Measurements from ENCODE around the gene PCMT1.

PCMT1 gene

GRCh38 chr6:149716181-149716963 is 33.2 kb upstream of the PCMT1 start:
- Histone ChIP-seq H2BK120ac (ENCODE audit: insufficient read depth, low read length, poor library complexity) (no peak overlapping the region), H3K27ac (ENCODE audit: low read depth, low read length) (no peak overlapping the region), H3K9ac (ENCODE audit: low read length) (no peak overlapping the region), H3K36me3 (ENCODE audit: control insufficient read depth in 1 of 2, insufficient read depth in 2 of 2, low read length in 2 of 2) (peaks cover 3% of the 10 kb centered on the region in 2 experiments), H2BK12ac (ENCODE audit: low read length) (no peak overlapping the region), H4K91ac (ENCODE audit: low read depth, low read length) (no peak overlapping the region), H3K9me3 (ENCODE audit: insufficient read depth, low read depth, low read length) (no peaks in the 10 kb centered on the region), H2BK5ac (ENCODE audit: low read depth, low read length, poor library complexity) (no peak overlapping the region), H3K79me2 (ENCODE audit: control insufficient read depth, insufficient read depth, low read length, poor library complexity) (peaks cover 15% of the 10 kb centered on the region), H3K4me2 (ENCODE audit: low read length) (peak overlapping the region; percentile 48), H3K18ac (ENCODE audit: low read length) (no peak overlapping the region), H2AK5ac (ENCODE audit: low read length) (no peak overlapping the region), H3K27me3 (ENCODE audit: insufficient read depth, low read length) (no peaks in the 10 kb centered on the region), H3K14ac (ENCODE audit: low read length) (no peak overlapping the region), H3K23ac (ENCODE audit: low read length) (no peak overlapping the region), H3K4me1 (ENCODE audit: control insufficient read depth in 1 of 2, insufficient read depth in 2 of 2, low read length in 2 of 2) (peaks cover 0 to 2% of the 10 kb centered on the region in 2 experiments), H3K4ac (ENCODE audit: low read depth, low read length) (peak overlapping the region; percentile 99), H4K12ac (ENCODE audit: low read depth, low read length) (no peak overlapping the region), H4K8ac (ENCODE audit: low read depth, low read length) (no peak overlapping the region), H2AFZ (ENCODE audit: insufficient read depth, low read length, poor library complexity) (no peak overlapping the region), H3K4me3 (ENCODE audit: low read depth, low read length) (no peak overlapping the region), H3K79me1 (ENCODE audit: low read length) (peaks cover 9% of the 10 kb centered on the region)
- DNase-seq, result no peak
- WGBS (ENCODE audit: extremely low coverage, insufficient coverage, insufficient read length), result no CpG with 5 or more reads among the region's 8 CpGs

GRCh38 chr6:149717255-149717587 is 32.3 kb upstream of the PCMT1 start:
- H3K36me3 ChIP-seq (ENCODE audit: control insufficient read depth in 1 of 2, insufficient read depth in 2 of 2, low read length in 2 of 2), result peaks cover 3% of the 10 kb centered on the region in 2 experiments
- H3K27me3 ChIP-seq (ENCODE audit: insufficient read depth, low read length), result no peaks in the 10 kb centered on the region
- peak overlapping the region; percentile 99 for H4K8ac ChIP-seq (ENCODE audit: low read depth, low read length)
- WGBS (ENCODE audit: extremely low coverage, insufficient coverage, insufficient read length), result no CpG with 5 or more reads among the region's 9 CpGs
- H2BK12ac ChIP-seq (ENCODE audit: low read length), result no peak overlapping the region
- no peaks in the 10 kb centered on the region for H3K9me3 ChIP-seq (ENCODE audit: insufficient read depth, low read depth, low read length)
- no peak overlapping the region for H2BK120ac ChIP-seq (ENCODE audit: insufficient read depth, low read length, poor library complexity)
- H3K4ac ChIP-seq (ENCODE audit: low read depth, low read length), result no peak overlapping the region
- no peak overlapping the region for H2AK5ac ChIP-seq (ENCODE audit: low read length)
- peaks cover 15% of the 10 kb centered on the region for H3K79me2 ChIP-seq (ENCODE audit: control insufficient read depth, insufficient read depth, low read length, poor library complexity)
- no peak overlapping the region for H4K12ac ChIP-seq (ENCODE audit: low read depth, low read length)
- peaks cover 0 to 2% of the 10 kb centered on the region in 2 experiments for H3K4me1 ChIP-seq (ENCODE audit: control insufficient read depth in 1 of 2, insufficient read depth in 2 of 2, low read length in 2 of 2)
- no peak overlapping the region for H3K18ac ChIP-seq (ENCODE audit: low read length)
- no peak overlapping the region for H3K23ac ChIP-seq (ENCODE audit: low read length)
- H2BK5ac ChIP-seq (ENCODE audit: low read depth, low read length, poor library complexity), result peak overlapping the region; percentile 18
- DNase-seq, result no peak
- peak overlapping the region; percentile 94 for H3K9ac ChIP-seq (ENCODE audit: low read length)
- H3K79me1 ChIP-seq (ENCODE audit: low read length), result peaks cover 9% of the 10 kb centered on the region
- peak overlapping the region; percentile 59 for H3K4me2 ChIP-seq (ENCODE audit: low read length)
- peak overlapping the region; percentile 87 for H3K4me3 ChIP-seq (ENCODE audit: low read depth, low read length)
- H3K14ac ChIP-seq (ENCODE audit: low read length), result no peak overlapping the region
- no peak overlapping the region for H2AFZ ChIP-seq (ENCODE audit: insufficient read depth, low read length, poor library complexity)
- H3K27ac ChIP-seq (ENCODE audit: low read depth, low read length), result peak overlapping the region; percentile 100
- peak overlapping the region; percentile 98 for H4K91ac ChIP-seq (ENCODE audit: low read depth, low read length)

- peak within 1 kb of the TSS; percentile 87 for H3K4me3 ChIP-seq (ENCODE audit: low read depth, low read length)
- no peak within 1 kb of the TSS for H3K23ac ChIP-seq (ENCODE audit: low read length)
- peaks cover 1 to 2% of the 10 kb centered on the region in 2 experiments for H3K36me3 ChIP-seq (ENCODE audit: control insufficient read depth in 1 of 2, insufficient read depth in 2 of 2, low read length in 2 of 2)
- peak within 1 kb of the TSS; percentile 99 for H4K8ac ChIP-seq (ENCODE audit: low read depth, low read length)
- H3K4me2 ChIP-seq (ENCODE audit: low read length), result peak within 1 kb of the TSS; percentile 59
- H4K91ac ChIP-seq (ENCODE audit: low read depth, low read length), result peak within 1 kb of the TSS; percentile 98
- no CpG with 5 or more reads among the region's 82 CpGs for WGBS (ENCODE audit: extremely low coverage, insufficient coverage, insufficient read length)
- peak within 1 kb of the TSS; percentile 92 for H2BK120ac ChIP-seq (ENCODE audit: insufficient read depth, low read length, poor library complexity)
- peak within 1 kb of the TSS; percentile 95 for H2BK5ac ChIP-seq (ENCODE audit: low read depth, low read length, poor library complexity)
- H3K79me1 ChIP-seq (ENCODE audit: low read length), result peaks cover 9% of the 10 kb centered on the region
- H3K4ac ChIP-seq (ENCODE audit: low read depth, low read length), result peak within 1 kb of the TSS; percentile 90
- peak within 1 kb of the TSS; percentile 97 for H3K18ac ChIP-seq (ENCODE audit: low read length)
- H3K9ac ChIP-seq (ENCODE audit: low read length), result peak within 1 kb of the TSS; percentile 94
- H2AK5ac ChIP-seq (ENCODE audit: low read length), result peak within 1 kb of the TSS; percentile 70
- DNase-seq, result peak; percentile 94 to 97
- H3K79me2 ChIP-seq (ENCODE audit: control insufficient read depth, insufficient read depth, low read length, poor library complexity), result peaks cover 13% of the 10 kb centered on the region
- no peak within 1 kb of the TSS for H2BK12ac ChIP-seq (ENCODE audit: low read length)
- peaks cover 0 to 2% of the 10 kb centered on the region in 2 experiments for H3K4me1 ChIP-seq (ENCODE audit: control insufficient read depth in 1 of 2, insufficient read depth in 2 of 2, low read length in 2 of 2)
- H4K12ac ChIP-seq (ENCODE audit: low read depth, low read length), result peak within 1 kb of the TSS; percentile 95
- H2AFZ ChIP-seq (ENCODE audit: insufficient read depth, low read length, poor library complexity), result peak within 1 kb of the TSS; percentile 90
- H3K27me3 ChIP-seq (ENCODE audit: insufficient read depth, low read length), result no peaks in the 10 kb centered on the region
- H3K9me3 ChIP-seq (ENCODE audit: insufficient read depth, low read depth, low read length), result no peaks in the 10 kb centered on the region
- peak within 1 kb of the TSS; percentile 96 for H3K14ac ChIP-seq (ENCODE audit: low read length)
- H3K27ac ChIP-seq (ENCODE audit: low read depth, low read length), result peak within 1 kb of the TSS; percentile 100
Observed at GRCh38 chr6:149717588-149718458, 31.7 kb upstream of the PCMT1 start, which contains the start of gene LATS1. TSS of gene LATS1 (minus strand) at chr6:149718101. CDS start at chr6:149702126, 15,975 bp downstream.

- Histone ChIP-seq H3K23ac (ENCODE audit: low read length) (no peak overlapping the region), H4K8ac (ENCODE audit: low read depth, low read length) (no peak overlapping the region), H3K4me2 (ENCODE audit: low read length) (no peak overlapping the region), H3K27me3 (ENCODE audit: insufficient read depth, low read length) (no peaks in the 10 kb centered on the region), H3K27ac (ENCODE audit: low read depth, low read length) (no peak overlapping the region), H2BK120ac (ENCODE audit: insufficient read depth, low read length, poor library complexity) (no peak overlapping the region), H3K18ac (ENCODE audit: low read length) (no peak overlapping the region), H4K91ac (ENCODE audit: low read depth, low read length) (no peak overlapping the region), H3K9ac (ENCODE audit: low read length) (no peak overlapping the region), H3K14ac (ENCODE audit: low read length) (no peak overlapping the region), H3K4me1 (ENCODE audit: control insufficient read depth in 1 of 2, insufficient read depth in 2 of 2, low read length in 2 of 2) (peaks cover 0 to 2% of the 10 kb centered on the region in 2 experiments), H3K79me1 (ENCODE audit: low read length) (peaks cover 9% of the 10 kb centered on the region), H4K12ac (ENCODE audit: low read depth, low read length) (no peak overlapping the region), H2BK12ac (ENCODE audit: low read length) (no peak overlapping the region), H3K36me3 (ENCODE audit: control insufficient read depth in 1 of 2, insufficient read depth in 2 of 2, low read length in 2 of 2) (peaks cover 3 to 5% of the 10 kb centered on the region in 2 experiments), H3K9me3 (ENCODE audit: insufficient read depth, low read depth, low read length) (no peaks in the 10 kb centered on the region), H2BK5ac (ENCODE audit: low read depth, low read length, poor library complexity) (no peak overlapping the region), H3K4me3 (ENCODE audit: low read depth, low read length) (no peak overlapping the region), H3K79me2 (ENCODE audit: control insufficient read depth, insufficient read depth, low read length, poor library complexity) (peaks cover 10% of the 10 kb centered on the region), H2AK5ac (ENCODE audit: low read length) (no peak overlapping the region), H3K4ac (ENCODE audit: low read depth, low read length) (no peak overlapping the region), H2AFZ (ENCODE audit: insufficient read depth, low read length, poor library complexity) (no peak overlapping the region)
- WGBS (ENCODE audit: extremely low coverage, insufficient coverage, insufficient read length), result no CpG with 5 or more reads among the region's 3 CpGs
- DNase-seq, result no peak
Observed at GRCh38 chr6:149719531-149719930, 30.0 kb upstream of the PCMT1 start.

All from trophoblast cell (in vitro differentiated cells and primary cell).